Stimulated activated CD8-positive, alpha-beta memory T cell treated with anti-CD3 and anti-CD28 coated beads, Interleukin-7, amount 100 ng/mL, for 48 hours (primary cell): Measurements from ENCODE around the gene TESK2.
"Not testable (repeated sequence)": the region's sequence is repeated elsewhere in the genome, so short reads cannot be mapped to it uniquely, and the experiment has no call there.

Experiments
- DNase-seq, 2 donors: peaks; one replicate each; pipeline ENCODE4 v3.0.0-alpha.2; 2020; ENCODE audit warnings: low read depth in 1 of 2; ENCODE audit errors: extremely low read depth in 1 of 2

Gene TESK2

DNA sequence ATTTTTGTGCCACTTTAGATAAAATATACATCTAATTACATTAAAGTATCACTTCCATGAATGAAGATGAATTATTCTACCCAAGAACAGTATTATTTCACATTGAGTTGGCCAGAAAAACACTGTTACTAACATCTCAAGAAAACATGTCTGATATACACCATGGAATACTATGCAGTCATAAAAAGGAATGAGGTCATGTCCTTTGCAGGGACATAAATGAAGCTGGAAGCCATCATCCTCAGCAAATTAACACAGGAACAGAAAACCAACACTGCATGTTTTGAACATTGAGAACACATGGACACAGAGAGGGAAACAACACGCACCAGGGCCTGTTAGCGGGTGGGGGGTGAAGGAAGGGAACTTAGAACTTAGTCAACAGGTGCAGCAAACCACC, 69.0 kb downstream of the TESK2 start:
- DNase-seq: no peak

- no peak for DNase-seq
These were observed 76.2 kb downstream of the TESK2 start for GRCh38 chr1:45414746-45415145.

DNA sequence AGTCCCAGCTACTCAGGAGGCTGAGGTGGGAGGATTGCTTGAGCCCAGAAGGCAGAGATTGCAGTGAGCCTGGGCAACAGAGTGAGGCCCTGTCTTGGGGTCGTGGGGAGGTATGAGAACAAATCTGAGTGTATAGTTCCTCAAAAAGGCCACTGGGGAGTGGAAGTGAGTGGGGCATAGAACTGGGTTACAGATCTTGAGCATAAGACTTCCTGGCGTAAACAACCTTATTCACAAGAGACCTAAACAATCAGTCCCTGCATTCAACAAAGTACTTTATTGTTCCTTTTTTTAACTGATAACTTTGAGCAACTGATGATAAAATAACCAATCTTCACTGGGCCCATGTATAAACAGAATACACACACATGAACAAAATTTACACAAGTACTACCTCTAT, 78.1 kb downstream of the TESK2 start:
- no peak for DNase-seq

DNA sequence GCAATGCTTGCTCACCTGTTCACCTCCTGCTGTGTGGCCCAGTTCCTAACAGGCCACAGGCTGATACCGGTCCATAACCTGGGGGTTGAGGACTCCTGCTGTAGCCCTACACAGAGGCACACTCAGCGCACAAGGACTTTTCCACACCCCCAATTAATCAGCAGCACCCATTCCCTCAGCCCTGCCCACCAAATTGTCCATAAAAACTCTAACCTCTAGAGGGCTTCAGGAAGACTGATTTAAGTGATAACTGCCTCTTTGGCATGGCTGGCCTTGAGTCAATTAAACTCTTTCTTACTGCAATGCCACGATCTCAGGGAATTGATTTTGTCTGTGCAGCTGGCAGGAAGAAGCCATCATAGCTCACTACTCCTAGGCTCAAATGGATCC, 79.5 kb downstream of the TESK2 start:
- no peak for DNase-seq

- no peak for DNase-seq
These were observed 80.0 kb downstream of the TESK2 start for GRCh38 chr1:45410850-45411509.

DNA sequence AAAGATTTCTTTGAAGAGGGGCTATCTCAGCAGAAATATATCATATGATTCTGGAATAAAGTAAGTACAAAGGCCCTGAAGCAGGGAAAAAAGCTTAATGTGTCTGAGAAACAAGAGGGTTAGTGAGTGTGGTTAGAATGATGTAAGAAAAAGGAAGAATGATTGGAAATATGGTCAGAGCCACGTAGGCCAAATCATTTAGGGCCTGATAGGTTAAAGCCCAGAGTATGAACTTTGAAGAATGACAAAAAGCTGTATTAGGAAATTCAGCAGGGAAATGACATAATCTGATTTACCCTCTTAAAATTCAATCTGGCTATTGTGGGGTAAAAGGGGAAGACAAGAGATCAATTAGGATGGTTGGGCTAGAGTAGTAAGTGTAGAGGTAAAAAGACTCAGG, 81.7 kb downstream of the TESK2 start:
- no peak for DNase-seq

- DNase-seq: no peak
These were observed 83.2 kb downstream of the TESK2 start for GRCh38 chr1:45407629-45408287.

DNA sequence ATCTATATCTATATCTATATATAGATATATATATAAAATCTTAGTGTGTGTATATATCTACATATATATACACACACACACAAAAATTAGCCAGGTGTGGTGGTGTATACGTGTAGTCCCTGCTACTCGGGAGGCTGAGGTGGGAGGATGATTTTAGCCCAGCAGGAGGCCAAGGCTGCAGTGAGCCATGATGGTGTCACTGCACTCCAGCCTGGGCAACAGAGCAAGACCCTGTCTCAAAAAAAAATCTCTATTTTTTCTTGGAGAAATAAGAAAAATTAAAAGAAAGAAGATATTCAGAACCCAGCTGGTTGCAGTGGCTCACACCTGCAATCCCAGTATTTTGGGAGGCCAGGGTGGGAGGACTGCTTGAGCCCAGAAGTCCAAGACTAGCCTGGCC, 85.3 kb downstream of the TESK2 start:
- no peak for DNase-seq

DNA sequence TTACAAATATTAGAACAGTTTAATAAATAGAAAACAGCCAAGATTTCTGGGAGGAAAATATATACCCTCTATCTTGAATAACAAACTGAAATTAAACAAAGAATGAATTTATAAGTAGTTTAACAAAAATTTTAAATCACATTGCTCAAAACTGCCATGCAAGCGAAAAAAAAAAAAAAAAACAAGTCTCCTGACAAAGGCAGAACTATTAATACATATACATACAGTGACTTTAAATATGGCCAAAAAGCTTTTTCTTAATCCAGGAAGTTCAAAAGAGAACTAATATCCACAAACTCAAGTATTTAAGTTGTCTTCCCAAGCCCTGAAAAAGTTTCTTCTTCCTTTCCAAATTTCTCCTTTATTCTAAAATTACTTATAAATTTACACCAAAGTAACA, 87.2 kb downstream of the TESK2 start:
- DNase-seq: no peak

- DNase-seq: no peak
These were observed 87.7 kb downstream of the TESK2 start for GRCh38 chr1:45403298-45403697.

GRCh38 chr1:45401524-45401923, 89.4 kb downstream of the TESK2 start:
- no peak for DNase-seq

- DNase-seq: no peak
These were observed 90.9 kb downstream of the TESK2 start for GRCh38 chr1:45400049-45400448.

GRCh38 chr1:45397285-45397684, 93.7 kb downstream of the TESK2 start:
- DNase-seq: no peak

- DNase-seq: no peak
These were observed 95.4 kb downstream of the TESK2 start for GRCh38 chr1:45395582-45395981.

GRCh38 chr1:45395051-45395450, 95.9 kb downstream of the TESK2 start:
- DNase-seq: no peak

DNA sequence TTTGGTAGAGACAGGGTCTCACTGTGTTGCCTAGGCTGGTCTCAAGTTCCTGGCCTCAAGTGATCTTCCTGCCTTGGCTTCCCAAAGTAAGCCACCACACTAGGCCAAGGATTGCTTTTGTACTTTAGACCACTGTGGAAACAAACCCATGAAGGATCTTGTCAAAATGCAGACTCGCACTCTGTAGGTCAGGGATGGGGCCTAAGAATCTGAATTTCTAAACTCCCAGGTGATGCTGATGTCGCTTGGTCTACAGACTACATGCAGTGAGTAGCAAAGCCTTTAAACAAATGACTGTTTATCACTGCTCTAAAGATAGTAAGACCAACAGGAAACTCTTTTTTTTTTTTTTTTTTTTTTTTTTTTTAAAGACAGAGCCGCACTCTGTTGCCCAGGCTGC, 96.6 kb downstream of the TESK2 start:
- no peak for DNase-seq

DNA sequence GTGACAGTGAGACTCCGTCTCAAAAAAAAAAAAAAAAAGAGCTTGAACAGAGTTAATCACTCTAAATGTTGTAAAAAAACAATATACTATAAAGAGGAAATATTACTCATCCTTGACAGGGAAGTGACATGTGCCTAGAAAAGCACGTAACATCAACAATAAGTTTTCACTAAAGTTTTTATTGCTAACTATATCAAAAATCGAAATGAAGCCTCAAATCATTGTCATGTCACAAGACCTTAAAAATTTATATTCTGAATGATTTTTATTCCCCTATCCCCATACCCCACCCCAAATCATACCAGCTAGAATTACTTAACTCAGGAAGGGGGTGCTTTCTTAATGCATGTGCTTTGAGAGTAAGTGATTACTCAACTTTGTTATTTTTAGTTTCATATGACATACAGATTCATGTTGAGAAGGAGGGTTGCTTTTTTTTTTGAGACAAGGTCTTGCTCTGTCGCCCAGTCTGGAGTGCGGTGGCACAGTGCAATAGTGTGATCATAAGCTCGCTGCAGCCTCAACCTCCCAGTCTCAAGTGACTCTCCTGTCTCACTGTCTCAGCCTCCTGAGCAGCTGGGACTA, 97.2 kb downstream of the TESK2 start:
- no peak for DNase-seq

DNA sequence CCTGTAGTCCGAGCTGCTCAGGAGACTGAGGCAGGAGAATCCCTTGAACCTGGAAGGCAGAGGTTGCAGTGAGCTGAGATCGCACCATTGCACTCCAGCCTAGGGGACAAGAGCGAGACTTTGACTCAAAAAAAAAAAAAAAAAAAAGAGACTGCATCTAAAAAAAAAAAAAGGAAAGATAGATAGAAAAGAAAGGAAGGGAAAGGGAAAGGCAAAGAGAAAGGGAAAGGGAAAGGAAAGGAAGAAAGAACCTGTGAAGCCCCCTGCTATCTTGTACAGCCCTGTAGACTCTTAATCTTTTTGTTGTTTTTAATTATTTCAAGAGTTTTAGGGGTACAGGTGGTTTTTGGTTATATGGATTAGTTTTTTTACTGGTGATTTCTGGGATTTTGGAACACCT, 104.7 kb downstream of the TESK2 start:
- DNase-seq: no peak

DNA sequence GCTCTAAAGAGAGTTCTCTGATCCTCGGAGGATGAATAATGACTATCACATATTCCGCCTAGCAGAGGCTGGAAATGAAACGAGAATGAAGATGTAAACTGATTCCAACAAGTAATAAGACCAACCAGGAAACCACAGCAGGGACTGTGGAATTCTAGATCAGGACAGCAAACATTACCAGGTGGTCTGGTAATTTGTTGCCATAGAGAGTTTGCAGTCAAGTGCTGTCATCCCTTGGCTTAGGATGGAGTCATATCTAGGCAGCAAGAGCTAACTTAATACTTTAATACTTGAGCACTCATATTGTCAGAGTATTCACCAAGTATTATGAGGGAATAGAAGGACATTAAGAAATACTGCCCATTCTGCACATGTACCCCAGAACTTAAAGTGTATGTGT, 105.7 kb downstream of the TESK2 start:
- no peak for DNase-seq

GRCh38 chr1:45384213-45384612, 106.8 kb downstream of the TESK2 start:
- DNase-seq: not testable (repeated sequence)

- no peak for DNase-seq
These were observed 107.8 kb downstream of the TESK2 start for GRCh38 chr1:45383191-45383590.

DNA sequence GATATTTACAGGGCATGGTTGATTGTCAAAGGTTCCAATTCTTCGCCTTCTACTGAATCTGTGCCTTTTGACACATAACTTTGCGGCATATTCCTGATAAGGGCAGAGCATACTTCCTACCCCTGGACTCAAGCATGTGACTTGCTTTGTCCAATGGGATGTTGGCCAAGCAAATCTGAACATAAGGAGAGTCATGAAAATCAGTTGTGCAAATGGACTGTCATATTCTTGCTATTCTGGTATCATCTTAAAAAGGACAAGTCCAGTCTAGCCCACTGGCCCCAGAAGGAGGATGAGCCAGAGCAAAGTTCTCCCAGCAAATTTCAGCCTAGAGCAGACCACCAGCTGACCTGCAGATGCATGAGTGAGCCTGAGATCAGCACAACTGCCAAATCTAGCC, 109.7 kb downstream of the TESK2 start:
- DNase-seq: no peak

- DNase-seq: no peak
These were observed 110.2 kb downstream of the TESK2 start for GRCh38 chr1:45380730-45381129.
